GM12872 (cell line): ENCODE measurements around the gene EPHB1.

Experiments
- TF ChIP-seq, protein P1 (sequence below): IDR thresholded peaks from 3 replicates; pipeline ENCODE4 v1.5.1; 2011; ENCODE audit warnings: low read depth, mild to moderate bottlenecking, low read length, moderate library complexity; ENCODE audit not compliant: insufficient read depth

The EPHB1 gene

DNA sequence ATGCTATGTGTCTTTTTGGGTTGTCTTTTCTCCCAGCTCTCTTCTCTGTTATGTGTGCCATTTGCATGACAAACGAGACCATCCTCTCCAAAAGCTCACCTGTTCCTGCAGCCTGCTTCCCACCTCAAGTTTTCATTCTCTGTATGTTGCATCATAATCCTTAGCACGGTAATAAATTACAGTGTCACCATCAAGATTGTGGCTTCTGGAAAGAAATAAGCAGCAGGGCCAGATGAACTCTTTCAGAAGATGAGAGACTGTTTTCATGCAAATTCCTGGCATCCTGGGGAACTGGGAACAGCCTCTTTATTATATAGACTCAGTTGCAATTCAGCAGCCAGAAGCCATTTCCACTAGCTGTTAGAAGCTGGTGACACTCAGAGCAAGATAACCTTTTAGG lies 436.7 kb downstream of the EPHB1 start:
- TF ChIP-seq, protein P1, sequence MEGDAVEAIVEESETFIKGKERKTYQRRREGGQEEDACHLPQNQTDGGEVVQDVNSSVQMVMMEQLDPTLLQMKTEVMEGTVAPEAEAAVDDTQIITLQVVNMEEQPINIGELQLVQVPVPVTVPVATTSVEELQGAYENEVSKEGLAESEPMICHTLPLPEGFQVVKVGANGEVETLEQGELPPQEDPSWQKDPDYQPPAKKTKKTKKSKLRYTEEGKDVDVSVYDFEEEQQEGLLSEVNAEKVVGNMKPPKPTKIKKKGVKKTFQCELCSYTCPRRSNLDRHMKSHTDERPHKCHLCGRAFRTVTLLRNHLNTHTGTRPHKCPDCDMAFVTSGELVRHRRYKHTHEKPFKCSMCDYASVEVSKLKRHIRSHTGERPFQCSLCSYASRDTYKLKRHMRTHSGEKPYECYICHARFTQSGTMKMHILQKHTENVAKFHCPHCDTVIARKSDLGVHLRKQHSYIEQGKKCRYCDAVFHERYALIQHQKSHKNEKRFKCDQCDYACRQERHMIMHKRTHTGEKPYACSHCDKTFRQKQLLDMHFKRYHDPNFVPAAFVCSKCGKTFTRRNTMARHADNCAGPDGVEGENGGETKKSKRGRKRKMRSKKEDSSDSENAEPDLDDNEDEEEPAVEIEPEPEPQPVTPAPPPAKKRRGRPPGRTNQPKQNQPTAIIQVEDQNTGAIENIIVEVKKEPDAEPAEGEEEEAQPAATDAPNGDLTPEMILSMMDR, result no peak

DNA sequence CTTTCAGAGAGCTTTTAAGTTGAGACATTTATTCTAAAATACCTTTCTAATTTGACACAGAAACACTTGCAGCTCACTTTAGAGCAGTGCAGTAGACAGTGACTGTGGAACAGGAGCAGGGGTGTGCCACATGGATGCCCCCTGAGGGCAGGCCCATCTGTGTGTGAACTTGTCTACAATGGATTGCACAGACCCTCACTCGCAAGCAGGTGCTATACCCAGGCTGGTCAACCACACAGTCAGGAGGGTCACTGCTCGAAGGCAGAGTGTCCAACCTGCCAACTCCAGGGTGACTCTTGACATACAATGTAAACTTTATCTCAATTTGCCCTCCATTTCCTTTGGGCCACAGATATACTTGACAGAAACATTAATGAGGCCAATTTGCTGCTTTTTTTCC lies 437.2 kb downstream of the EPHB1 start:
- TF ChIP-seq, protein P1, result no peak

DNA sequence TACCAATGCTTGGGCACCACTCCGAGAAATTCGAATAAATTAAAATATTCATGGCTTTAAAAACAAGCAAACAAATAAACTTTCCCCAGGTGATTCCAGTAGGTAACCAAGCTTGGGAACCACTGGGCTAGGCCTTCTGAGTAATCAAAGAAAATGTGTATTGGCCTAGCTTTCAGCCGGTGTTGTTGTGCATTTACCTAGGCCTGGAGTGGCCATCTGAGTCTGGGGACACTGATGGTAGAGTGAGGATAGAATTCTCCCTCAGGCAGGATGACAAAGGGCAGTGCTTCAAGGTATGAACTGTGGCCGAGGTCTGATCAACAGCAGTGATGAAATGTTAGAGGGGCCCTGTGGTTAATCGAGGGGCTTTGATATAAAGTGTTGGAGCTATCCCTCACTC lies 440.5 kb downstream of the EPHB1 start:
- TF ChIP-seq, protein P1, result no peak

DNA sequence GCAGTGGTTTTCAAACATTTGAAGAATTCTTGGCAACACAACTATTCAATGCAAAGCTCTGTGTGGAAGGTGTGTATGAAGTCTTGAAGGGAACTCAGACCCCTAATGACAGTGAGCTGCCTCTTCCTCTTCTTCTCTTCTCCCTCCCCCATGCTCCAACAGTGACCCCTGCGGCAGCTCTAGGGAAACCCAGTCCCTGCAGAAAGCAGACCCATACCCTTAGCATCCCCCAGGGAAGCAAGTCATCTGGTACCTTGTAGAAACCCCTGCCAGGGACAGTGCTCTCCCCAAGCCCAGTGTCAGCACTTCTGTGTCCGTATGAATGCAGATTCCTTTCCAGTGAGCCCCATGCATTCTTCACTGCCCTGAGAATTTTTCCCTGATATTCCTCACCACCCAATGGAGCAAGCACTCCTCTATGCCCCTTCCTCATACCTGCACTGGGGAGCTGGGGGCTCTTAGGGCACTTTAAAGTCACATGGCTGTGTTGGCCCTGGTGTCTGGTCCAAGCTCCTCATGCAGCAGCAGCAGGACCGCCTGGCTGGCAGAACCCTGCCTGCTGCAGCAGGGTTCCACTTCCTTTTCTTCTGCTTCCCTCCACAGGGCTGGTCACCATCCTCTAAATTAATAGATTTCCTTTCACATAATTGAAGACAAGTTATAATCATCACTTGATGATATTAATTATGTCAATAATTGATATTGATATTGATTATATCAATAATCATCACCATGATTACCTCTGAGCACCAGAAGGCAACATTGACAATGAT lies 442.5 kb downstream of the EPHB1 start:
- TF ChIP-seq, protein P1, result peak; percentile 17; the same call in 1 of the 3 replicates

DNA sequence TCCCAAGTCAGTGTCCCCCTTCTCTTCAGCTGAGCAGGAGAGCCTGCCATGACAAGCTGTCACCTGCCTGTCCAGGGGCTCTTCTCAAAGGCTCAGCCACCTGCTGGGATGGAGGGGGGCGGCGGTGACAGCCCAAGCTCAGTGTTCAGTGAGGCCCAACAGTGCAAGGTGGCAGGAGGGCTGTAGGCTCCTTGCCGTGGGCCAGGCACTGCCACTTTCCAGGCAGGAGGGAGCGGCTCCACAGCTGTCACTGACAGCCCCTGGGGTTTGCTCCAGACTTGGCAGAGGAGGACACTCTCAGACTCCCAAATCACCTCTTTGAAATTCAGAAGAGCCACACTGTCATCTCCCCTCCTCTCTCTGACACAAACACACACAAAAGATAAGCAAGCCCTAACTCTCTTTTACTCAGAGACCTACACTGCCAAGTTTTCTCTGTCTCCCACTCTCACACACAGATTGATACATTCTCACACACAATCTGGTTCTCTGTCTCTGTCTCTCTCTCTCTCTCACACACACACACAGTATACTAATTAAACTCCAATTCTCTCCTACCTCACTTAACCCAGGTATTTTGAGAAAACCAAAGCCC lies 443.3 kb downstream of the EPHB1 start:
- TF ChIP-seq, protein P1, result no peak

DNA sequence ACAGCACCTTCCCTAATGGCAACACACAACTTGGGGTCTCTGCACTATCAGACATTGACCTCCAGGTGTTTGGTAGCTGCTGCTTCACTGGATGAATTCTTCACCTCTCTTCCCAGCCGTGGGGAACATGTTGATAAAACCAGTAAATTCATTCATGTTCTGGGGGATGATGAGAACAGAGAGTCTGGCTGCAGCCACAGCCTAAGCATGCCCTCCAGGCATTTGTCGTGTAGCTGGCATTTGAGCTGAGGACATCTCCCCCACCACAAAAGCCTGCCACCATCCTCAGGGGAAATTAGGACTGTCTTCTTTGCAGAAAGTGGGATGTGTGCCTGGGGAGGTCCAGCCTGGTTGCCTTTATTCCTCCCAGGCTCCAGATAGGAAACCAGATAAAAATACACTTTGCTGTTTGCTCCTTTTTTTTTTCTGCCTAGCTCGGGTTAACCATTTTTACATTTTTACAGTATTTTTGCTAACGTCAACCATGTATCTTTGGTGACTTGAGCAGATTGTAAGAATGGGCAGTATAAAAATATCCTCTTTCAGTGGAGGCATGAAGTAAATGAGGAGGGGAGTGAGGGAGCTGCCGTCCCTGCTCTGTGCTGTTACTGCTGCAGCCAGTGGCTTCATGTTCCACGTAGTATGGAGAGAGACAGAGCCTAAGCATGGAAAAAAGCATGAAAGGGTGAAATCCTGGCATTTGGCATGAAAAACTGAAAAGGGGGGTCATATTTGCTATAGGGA lies 444.0 kb downstream of the EPHB1 start:
- TF ChIP-seq, protein P1, result no peak

DNA sequence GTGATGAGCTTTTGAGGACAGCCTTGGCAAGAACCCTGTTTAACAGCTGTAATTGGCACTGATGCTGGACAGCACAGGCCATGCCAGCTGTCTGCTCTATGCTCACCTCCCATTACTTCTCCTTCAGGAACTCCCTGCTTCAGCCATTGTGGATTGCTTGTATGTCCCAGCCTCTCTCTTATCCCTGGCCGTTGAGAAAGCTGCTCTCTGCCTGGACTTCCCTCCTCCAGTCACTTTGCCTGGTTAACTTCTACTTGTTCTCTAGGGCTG lies 444.5 kb downstream of the EPHB1 start:
- TF ChIP-seq, protein P1, result no peak
